Urinary bladder (tissue), 4 donors: ENCODE results near the gene RAB7B. TPM values are rescaled to one million over a fixed set of nuclear protein-coding genes. Genes with fewer than 3 reads are reported as not detected.
"Not testable (repeated sequence)": the region's sequence is repeated elsewhere in the genome, so short reads cannot be mapped to it uniquely, and the experiment has no call there.

Source experiments
- DNase-seq: peaks from one replicate; pipeline ENCODE4 v3.0.0-alpha.2; 2015; ENCODE audit errors: extremely low spot score
- H3K27ac ChIP-seq: one replicate; pipeline ENCODE4 v1.5.1; 2013; ENCODE audit warnings: low read depth, mild to moderate bottlenecking, moderate library complexity
- H3K36me3 ChIP-seq: one replicate; pipeline ENCODE4 v1.6.1; 2013; ENCODE audit warnings: mild to moderate bottlenecking, moderate library complexity; ENCODE audit not compliant: insufficient read depth
- H3K4me1 ChIP-seq: one replicate; pipeline ENCODE4 v1.6.1; 2013; ENCODE audit warnings: mild to moderate bottlenecking, moderate library complexity; ENCODE audit not compliant: insufficient read depth
- H3K4me3 ChIP-seq: one replicate; pipeline ENCODE4 v1.5.1; 2013; ENCODE audit warnings: low read depth, low read length
- WGBS: extraction: QIAGEN DNeasy Blood & Tissue Kit; methylation state at CpG from one replicate; pipeline ENCODE4 v1.1.7; 2013; 5-methylcytosine and 5-hydroxymethylcytosine counted together
- polyA plus RNA-seq: library from polyadenylated mRNA; stranded (reverse); fragments of 200-250 nt; gene quantifications from one replicate; pipeline ENCODE4 v1.2.3, GENCODE V29; 2013
- total RNA-seq: library from RNA; depleted of rRNA; stranded (reverse); fragments of >200 nt; gene quantifications from one replicate; pipeline ENCODE4 v1.2.3, GENCODE V29; 2014
- donor health status: healthy with polysubstance abuse.
- donor health status: healthy.

RAB7B gene
- total RNA-seq = 11.5 TPM
- polyA plus RNA-seq = 4.6 TPM

DNA sequence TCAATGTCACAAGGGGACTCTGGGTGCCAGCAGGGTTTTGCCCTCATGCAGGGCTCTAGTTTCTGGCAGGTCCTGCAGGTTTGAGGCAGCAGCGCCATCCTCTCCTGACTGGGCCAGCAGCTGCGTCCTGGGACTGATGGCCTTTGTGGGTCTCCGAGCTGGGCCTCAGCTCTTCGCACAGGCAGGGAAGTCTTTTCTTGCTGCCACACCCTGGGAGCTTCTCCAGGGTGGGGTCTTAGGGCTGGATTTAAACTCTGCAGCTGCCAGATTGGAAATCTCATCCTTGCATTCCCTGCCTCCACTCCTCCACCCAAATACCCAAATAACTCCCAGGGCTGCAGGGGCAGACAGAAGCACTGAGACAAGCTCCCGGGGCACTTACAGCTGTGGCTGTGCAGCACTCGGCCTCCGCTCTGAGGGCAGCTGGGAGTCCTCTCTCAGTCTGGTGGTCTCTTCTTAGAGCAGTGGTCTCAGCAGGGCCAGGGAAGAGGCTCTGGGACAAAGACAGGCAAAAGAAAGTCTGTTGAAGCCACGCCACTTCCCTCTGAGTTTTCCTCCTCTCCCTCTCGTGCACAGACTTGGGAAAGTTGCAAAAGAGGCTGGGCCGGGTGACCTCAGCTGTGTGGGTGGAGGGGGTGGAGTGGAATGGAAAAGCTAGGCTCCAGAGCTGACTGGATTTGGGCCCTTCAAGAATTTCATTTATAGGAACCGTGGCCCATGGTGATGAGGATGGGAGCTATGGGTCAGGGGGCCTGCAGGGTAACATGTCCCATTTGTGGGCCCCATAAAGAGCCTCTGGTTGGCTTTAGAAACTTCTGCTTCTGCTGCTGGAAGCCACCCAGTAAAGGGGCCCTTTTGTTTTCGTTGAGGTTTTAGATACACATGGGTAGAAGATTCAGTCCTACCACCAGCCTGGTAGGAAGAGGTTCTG lies at the start of gene RAB7B:
TSS of gene RAB7B (minus strand) at position 525 of the 931 bp plus-strand sequence. CDS start 9,260 bp downstream, outside the sequence.
- H3K36me3 ChIP-seq = no peaks in the 10 kb centered on the region
- 28% methylated on average over 12 of the region's 12 CpGs for WGBS
- no peaks in the 10 kb centered on the region for H3K4me1 ChIP-seq
- H3K4me3 ChIP-seq = peak within 1 kb of the TSS; percentile 15
- H3K27ac ChIP-seq = no peak within 1 kb of the TSS
- no peak for DNase-seq

DNA sequence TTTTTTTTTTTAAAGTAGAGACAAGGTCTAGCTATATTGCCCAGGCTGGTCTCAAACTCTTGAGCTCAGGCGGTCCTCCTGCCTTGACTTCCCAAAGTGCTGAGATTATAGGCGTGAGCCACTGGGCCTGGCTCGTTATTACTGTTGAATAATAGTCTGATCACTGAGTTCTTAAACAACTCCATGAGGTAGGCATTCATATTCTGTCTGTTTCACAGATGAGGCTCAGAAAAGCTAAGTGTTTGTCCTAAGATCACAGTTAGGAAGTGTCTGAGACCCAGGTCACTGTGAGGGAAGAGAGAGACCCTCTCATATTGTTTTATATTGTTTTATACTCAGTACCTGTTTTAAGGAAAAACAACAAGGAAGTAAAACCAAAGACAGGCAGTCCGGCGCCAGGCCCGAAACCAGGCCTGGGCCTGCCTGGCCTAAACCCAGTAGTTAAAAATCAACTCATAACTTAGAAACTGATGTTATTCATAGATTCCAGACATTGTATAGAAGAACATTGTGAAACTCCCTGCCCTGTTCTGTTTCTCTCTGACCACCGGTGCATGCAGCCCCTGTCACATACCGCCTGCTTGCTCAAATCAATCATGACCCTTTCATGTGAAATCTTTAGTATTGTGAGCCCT lies 49.2 kb upstream of the RAB7B start:
- not testable (repeated sequence) for H3K4me1 ChIP-seq, DNase-seq, H3K36me3 ChIP-seq, H3K4me3 ChIP-seq
- H3K27ac ChIP-seq = peak overlapping the region; percentile 81
- 84% methylated on average over 6 of the region's 8 CpGs for WGBS

- WGBS = 72% methylated on average over 6 of the region's 6 CpGs
- no peaks in the 10 kb centered on the region for H3K4me1 ChIP-seq
- no peak overlapping the region for H3K27ac ChIP-seq
- DNase-seq = no peak
- peaks cover 1% of the 10 kb centered on the region for H3K36me3 ChIP-seq
- no peak overlapping the region for H3K4me3 ChIP-seq
These were observed 47.5 kb upstream of the RAB7B start for GRCh38 chr1:206050655-206051235.

- WGBS = 77% methylated on average over 3 of the region's 3 CpGs
- DNase-seq = no peak
These were observed 46.9 kb upstream of the RAB7B start for GRCh38 chr1:206049919-206050600.

DNA sequence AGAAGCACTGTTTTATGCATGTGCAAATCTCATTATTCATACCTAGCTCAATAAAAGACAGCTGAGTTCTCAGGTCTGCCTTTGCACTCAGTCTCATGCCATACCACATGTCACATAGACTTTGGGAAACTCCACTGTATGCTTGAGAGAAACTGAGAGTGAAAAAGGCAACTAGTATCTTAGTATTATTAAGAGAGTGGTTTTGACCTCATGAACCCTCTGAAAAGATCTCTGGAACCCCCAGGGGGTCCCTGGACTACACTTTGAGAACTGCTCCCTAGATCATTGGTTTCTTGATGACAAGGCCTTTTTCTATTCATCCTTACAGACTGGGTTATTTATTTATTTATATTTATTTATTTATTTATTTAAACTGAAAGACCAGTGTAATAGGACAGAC lies 46.1 kb upstream of the RAB7B start:
- H3K4me1 ChIP-seq = no peaks in the 10 kb centered on the region
- H3K36me3 ChIP-seq = peaks cover 1% of the 10 kb centered on the region
- H3K27ac ChIP-seq = no peak overlapping the region

More at GRCh38 chr1:206049919-206050600, 46.9 kb upstream of the RAB7B start:
- Histone ChIP-seq H3K36me3 (peaks cover 1% of the 10 kb centered on the region), H3K4me3 (no peak overlapping the region), H3K4me1 (no peaks in the 10 kb centered on the region), H3K27ac (no peak overlapping the region)

DNA sequence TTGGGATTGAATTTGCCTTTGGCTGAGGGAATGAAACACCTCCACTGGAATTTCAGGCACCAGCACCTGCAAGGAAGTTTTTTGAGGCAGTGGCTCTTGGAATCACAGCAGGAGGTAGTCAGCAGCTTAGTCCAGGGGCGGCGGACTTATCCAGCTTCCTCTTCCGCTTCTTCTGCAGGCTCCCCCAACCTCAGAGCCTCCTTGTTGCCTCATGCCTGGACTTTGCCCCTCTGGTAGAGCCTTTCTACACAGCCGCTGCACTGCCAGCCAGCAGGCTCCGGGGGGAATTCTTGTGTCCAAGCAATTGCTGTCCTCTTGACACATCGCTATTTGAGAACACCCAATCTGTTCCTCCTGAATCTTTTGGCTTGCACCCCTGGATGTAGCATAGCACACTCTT lies 45.4 kb upstream of the RAB7B start:
- DNase-seq = no peak
- peaks cover 1% of the 10 kb centered on the region for H3K36me3 ChIP-seq
- H3K4me1 ChIP-seq = no peaks in the 10 kb centered on the region
- no peak overlapping the region for H3K27ac ChIP-seq
- H3K4me3 ChIP-seq = no peak overlapping the region
- WGBS = 81% methylated on average over 6 of the region's 6 CpGs

More for the DNA sequence above, 46.1 kb upstream of the RAB7B start:
- DNase-seq = no peak
- H3K4me3 ChIP-seq = no peak overlapping the region

DNA sequence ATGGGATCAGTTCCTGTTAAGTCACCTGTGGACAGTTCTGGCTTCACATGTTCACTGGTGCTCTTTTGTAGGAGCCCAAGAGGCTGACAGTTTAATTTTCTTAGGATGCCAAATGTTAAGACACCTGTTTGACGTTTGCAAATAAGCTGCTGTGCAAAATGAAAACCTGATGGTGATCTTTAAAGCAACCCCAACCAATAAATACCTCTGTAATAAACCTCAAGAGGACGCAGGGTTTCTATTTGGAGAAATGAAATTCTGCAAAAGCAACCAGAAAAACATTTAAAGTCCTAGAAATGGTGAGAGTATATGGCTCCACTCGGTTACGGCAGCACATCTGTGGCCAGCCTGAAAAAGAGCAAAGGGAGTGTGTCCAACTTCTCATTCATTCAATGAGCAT lies 44.1 kb upstream of the RAB7B start:
- 56% methylated on average over 4 of the region's 4 CpGs for WGBS
- Histone ChIP-seq H3K4me1 (no peaks in the 10 kb centered on the region), H3K36me3 (peaks cover 1% of the 10 kb centered on the region), H3K4me3 (no peak overlapping the region), H3K27ac (no peak overlapping the region)
- DNase-seq = no peak

DNA sequence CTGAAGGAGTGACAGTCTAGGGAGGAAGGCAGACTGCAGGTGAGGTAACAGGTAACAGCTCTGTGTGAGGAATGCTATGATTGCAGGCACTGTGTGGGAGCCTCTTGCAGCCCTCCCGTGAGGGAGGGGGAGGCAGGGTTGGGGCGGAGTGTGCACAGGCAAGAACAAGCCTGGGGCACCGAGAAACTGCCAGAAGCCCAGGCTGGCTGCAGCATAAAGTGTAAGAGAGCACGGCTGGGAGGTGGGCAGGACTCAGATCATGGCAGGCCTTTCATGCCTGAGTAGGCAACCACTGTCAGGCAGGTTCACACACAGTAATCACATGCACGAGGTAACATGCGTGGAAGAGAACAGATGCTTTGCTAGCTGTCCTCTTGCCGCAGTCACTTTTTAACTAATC lies 38.4 kb upstream of the RAB7B start:
- no peaks in the 10 kb centered on the region for H3K36me3 ChIP-seq
- no peaks in the 10 kb centered on the region for H3K4me1 ChIP-seq
- H3K4me3 ChIP-seq = no peak overlapping the region
- 45% methylated on average over 7 of the region's 7 CpGs for WGBS
- no peak for DNase-seq
- H3K27ac ChIP-seq = no peak overlapping the region

GRCh38 chr1:206040328-206040727 lies 37.1 kb upstream of the RAB7B start:
- H3K4me3 ChIP-seq = no peak overlapping the region

GRCh38 chr1:206039046-206039973 lies 36.1 kb upstream of the RAB7B start:
- Histone ChIP-seq H3K27ac (no peak overlapping the region), H3K4me1 (no peaks in the 10 kb centered on the region), H3K4me3 (no peak overlapping the region), H3K36me3 (no peaks in the 10 kb centered on the region)
- WGBS = 43% methylated on average over 7 of the region's 7 CpGs
- no peak for DNase-seq

More at GRCh38 chr1:206040328-206040727, 37.1 kb upstream of the RAB7B start:
- 57% methylated on average over 5 of the region's 5 CpGs for WGBS
- Histone ChIP-seq H3K27ac (no peak overlapping the region), H3K36me3 (no peaks in the 10 kb centered on the region), H3K4me1 (no peaks in the 10 kb centered on the region)
- DNase-seq = no peak

DNA sequence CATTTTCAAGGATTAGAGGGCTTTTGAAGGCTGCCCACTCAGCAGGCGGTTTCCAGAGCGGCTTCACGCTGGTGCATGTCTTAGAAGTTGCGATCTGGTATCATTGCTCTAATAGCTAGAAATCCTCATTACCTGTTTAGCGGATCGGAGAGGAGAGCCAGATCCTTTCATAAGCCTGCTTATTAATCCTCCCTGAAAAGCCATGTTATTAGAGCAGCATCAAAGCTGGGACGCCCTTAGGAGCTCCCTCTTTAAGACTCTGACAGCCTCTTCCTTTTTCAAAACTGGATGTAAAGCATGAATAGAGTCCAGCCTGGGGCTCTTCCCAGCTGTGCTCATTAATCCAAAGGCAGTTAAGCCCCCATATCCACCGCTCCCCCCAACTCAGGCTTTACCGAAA lies 34.4 kb upstream of the RAB7B start:
- no peak for DNase-seq
- WGBS = 79% methylated on average over 9 of the region's 9 CpGs
- Histone ChIP-seq H3K27ac (no peak overlapping the region), H3K4me1 (no peaks in the 10 kb centered on the region), H3K36me3 (no peaks in the 10 kb centered on the region), H3K4me3 (no peak overlapping the region)

- 39% methylated on average over 2 of the region's 2 CpGs for WGBS
- H3K27ac ChIP-seq = no peak overlapping the region
- DNase-seq = no peak
- H3K36me3 ChIP-seq = no peaks in the 10 kb centered on the region
- no peak overlapping the region for H3K4me3 ChIP-seq
- no peaks in the 10 kb centered on the region for H3K4me1 ChIP-seq
These were observed 33.7 kb upstream of the RAB7B start for GRCh38 chr1:206036663-206037455.
